Measurements from ENCODE around the gene ESYT2. TPM values are rescaled to one million over a fixed set of nuclear protein-coding genes. Genes with fewer than 3 reads are reported as not detected.

The ESYT2 gene
- total RNA-seq, 2 donors from 2014 or later, result 30.7 to 36.9 TPM

- Mint-ChIP-seq H3K4me3 (no peak overlapping the region), H3K4me1 (peaks cover 14% of the 10 kb centered on the region), H3K27ac (peak overlapping the region; percentile 37), H3K36me3 (ENCODE audit: low read depth) (peaks cover 44% of the 10 kb centered on the region), H3K27me3 (ENCODE audit: insufficient read depth) (no peaks in the 10 kb centered on the region), H3K9me3 (no peaks in the 10 kb centered on the region)
- Histone ChIP-seq H3K9ac (ENCODE audit: extremely low read depth, low read length, poor library complexity, severe bottlenecking) (no peak overlapping the region), H3K4me1 (ENCODE audit: control insufficient read depth, insufficient read depth, low read length) (no peaks in the 10 kb centered on the region), H3K36me3 (ENCODE audit: control insufficient read depth, insufficient read depth, low read length) (peaks cover 29% of the 10 kb centered on the region), H3K27ac (ENCODE audit: low read depth, low read length) (no peak overlapping the region), H3K9me3 (ENCODE audit: control insufficient read depth, low read length) (no peaks in the 10 kb centered on the region), H3K27me3 (ENCODE audit: control insufficient read depth, insufficient read depth, low read length, poor library complexity, severe bottlenecking) (no peaks in the 10 kb centered on the region), H3K4me3 (ENCODE audit: low read length) (peak overlapping the region; percentile 44)
- 87 to 91% methylated on average over 6 to 11 of the region's 11 CpGs for WGBS, 2 experiments (ENCODE audit: insufficient coverage in 1 of 2, insufficient read length in 1 of 2)
- DNase-seq, result no peak
- TF ChIP-seq CTCF (conservative IDR thresholded peaks at IDR 0.05), result no peak
Measured at GRCh38 chr7:158754746-158755444, 74.4 kb downstream of the ESYT2 start.

- Histone ChIP-seq H3K36me3 (ENCODE audit: control insufficient read depth, insufficient read depth, low read length) (peaks cover 28% of the 10 kb centered on the region), H3K4me3 (ENCODE audit: low read length) (no peak overlapping the region), H3K9me3 (ENCODE audit: control insufficient read depth, low read length) (no peaks in the 10 kb centered on the region), H3K9ac (ENCODE audit: extremely low read depth, low read length, poor library complexity, severe bottlenecking) (no peak overlapping the region), H3K27ac (ENCODE audit: low read depth, low read length) (no peak overlapping the region), H3K27me3 (ENCODE audit: control insufficient read depth, insufficient read depth, low read length, poor library complexity, severe bottlenecking) (no peaks in the 10 kb centered on the region), H3K4me1 (ENCODE audit: control insufficient read depth, insufficient read depth, low read length) (no peaks in the 10 kb centered on the region)
- DNase-seq, result no peak
- H3K9me3 Mint-ChIP-seq, result no peaks in the 10 kb centered on the region
- 99% methylated on average over 5 of the region's 5 CpGs; no CpG with 5 or more reads in 1 of the 2 experiments for WGBS, 2 experiments (ENCODE audit: insufficient coverage in 1 of 2, insufficient read length in 1 of 2)
- H3K27ac Mint-ChIP-seq, result no peak overlapping the region
- TF ChIP-seq CTCF (conservative IDR thresholded peaks at IDR 0.05), result no peak
- H3K27me3 Mint-ChIP-seq (ENCODE audit: insufficient read depth), result no peaks in the 10 kb centered on the region
- H3K4me1 Mint-ChIP-seq, result peaks cover 14% of the 10 kb centered on the region
- no peak overlapping the region for H3K4me3 Mint-ChIP-seq
- peaks cover 41% of the 10 kb centered on the region for H3K36me3 Mint-ChIP-seq (ENCODE audit: low read depth)
Measured at GRCh38 chr7:158753900-158754299, 75.4 kb downstream of the ESYT2 start.

GRCh38 chr7:158751751-158752150 is 77.6 kb downstream of the ESYT2 start:
- no peak overlapping the region for H3K27ac Mint-ChIP-seq
- peaks cover 40% of the 10 kb centered on the region for H3K36me3 Mint-ChIP-seq (ENCODE audit: low read depth)
- peaks cover 25% of the 10 kb centered on the region for H3K36me3 ChIP-seq (ENCODE audit: control insufficient read depth, insufficient read depth, low read length)
- no peak overlapping the region for H3K9ac ChIP-seq (ENCODE audit: extremely low read depth, low read length, poor library complexity, severe bottlenecking)
- no peaks in the 10 kb centered on the region for H3K9me3 ChIP-seq (ENCODE audit: control insufficient read depth, low read length)
- WGBS, 2 experiments (ENCODE audit: insufficient coverage in 1 of 2, insufficient read length in 1 of 2), result 94 to 100% methylated on average over 1 to 3 of the region's 3 CpGs
- H3K4me1 ChIP-seq (ENCODE audit: control insufficient read depth, insufficient read depth, low read length), result no peaks in the 10 kb centered on the region
- no peaks in the 10 kb centered on the region for H3K9me3 Mint-ChIP-seq
- H3K4me1 Mint-ChIP-seq, result peaks cover 14% of the 10 kb centered on the region
- H3K4me3 Mint-ChIP-seq, result no peak overlapping the region
- TF ChIP-seq CTCF (conservative IDR thresholded peaks at IDR 0.05), result no peak
- DNase-seq, result no peak
- H3K4me3 ChIP-seq (ENCODE audit: low read length), result no peak overlapping the region
- H3K27ac ChIP-seq (ENCODE audit: low read depth, low read length), result no peak overlapping the region
- no peaks in the 10 kb centered on the region for H3K27me3 ChIP-seq (ENCODE audit: control insufficient read depth, insufficient read depth, low read length, poor library complexity, severe bottlenecking)
- no peaks in the 10 kb centered on the region for H3K27me3 Mint-ChIP-seq (ENCODE audit: insufficient read depth)
